ENCODE results near the gene MAP6D1.
"Not testable (repeated sequence)": the region's sequence is repeated elsewhere in the genome, so short reads cannot be mapped to it uniquely, and the experiment has no call there.

MAP6D1 gene

GRCh38 chr3:183777016-183777618, 48.3 kb downstream of the MAP6D1 start (continued):
- TF ChIP-seq RARB (CRISPR knock-in tag; IDR thresholded peaks at IDR 0.05) (no peak), CSDC2 (CRISPR knock-in tag; IDR thresholded peaks at IDR 0.05) (no peak)

DNA sequence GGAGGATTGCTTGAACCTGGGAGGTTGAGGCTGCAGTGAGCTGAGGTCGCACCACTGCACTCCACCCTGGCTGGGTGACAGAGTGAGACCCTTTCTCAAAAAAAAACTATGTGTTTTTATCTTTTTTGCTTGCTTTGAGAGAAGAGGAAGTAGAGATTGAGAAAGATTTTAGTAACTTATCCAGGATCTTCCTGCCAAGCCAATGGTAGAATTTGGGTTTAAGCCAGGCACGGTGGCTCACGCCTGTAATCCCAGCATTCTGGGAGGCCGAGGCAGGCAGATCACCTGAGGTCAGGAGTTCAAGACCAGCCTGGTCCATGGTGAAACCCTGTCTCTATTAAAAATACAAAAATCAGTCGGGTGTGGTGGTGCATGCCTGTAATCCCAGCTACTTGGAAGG, 48.9 kb downstream of the MAP6D1 start:
- ATAC-seq, result not testable (repeated sequence)

DNA sequence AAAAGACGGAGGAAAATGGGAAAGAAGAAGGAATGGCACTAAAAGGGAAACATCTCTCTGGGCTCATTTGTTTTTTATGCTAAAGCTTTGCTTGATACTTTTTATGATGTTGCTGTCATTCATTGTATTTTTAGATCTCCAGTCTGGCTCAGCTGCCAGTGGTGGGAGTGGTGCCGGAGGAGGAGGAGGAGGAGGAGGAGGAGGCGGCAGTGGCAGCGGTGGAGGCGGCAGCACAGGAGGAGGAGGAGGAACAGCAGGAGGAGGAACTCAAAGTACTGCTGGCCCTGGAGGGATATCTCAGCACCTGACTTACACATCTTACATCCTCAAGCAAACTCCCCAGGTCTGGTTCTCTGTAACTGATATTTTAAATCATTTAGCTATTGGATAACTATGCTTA, 49.6 kb downstream of the MAP6D1 start:
- no peak for ATAC-seq
- TF ChIP-seq ZC3H10 (CRISPR knock-in tag; IDR thresholded peaks at IDR 0.05) (no peak), TCF4 (CRISPR knock-in tag; IDR thresholded peaks at IDR 0.05; ENCODE audit: borderline replicate concordance) (no peak), ESRRG (CRISPR knock-in tag; IDR thresholded peaks at IDR 0.05) (no peak), ZNF8 (CRISPR knock-in tag; IDR thresholded peaks at IDR 0.05) (no peak), ZNF565 (CRISPR knock-in tag; conservative IDR thresholded peaks at IDR 0.05; ENCODE audit: low read depth) (no peak), OSR1 (CRISPR knock-in tag; IDR thresholded peaks at IDR 0.05) (no peak), CSDC2 (CRISPR knock-in tag; IDR thresholded peaks at IDR 0.05) (no peak), ARNTL (CRISPR knock-in tag; IDR thresholded peaks at IDR 0.05; ENCODE audit: borderline replicate concordance, low read depth) (no peak)
- TF ChIP-seq, protein P1, sequence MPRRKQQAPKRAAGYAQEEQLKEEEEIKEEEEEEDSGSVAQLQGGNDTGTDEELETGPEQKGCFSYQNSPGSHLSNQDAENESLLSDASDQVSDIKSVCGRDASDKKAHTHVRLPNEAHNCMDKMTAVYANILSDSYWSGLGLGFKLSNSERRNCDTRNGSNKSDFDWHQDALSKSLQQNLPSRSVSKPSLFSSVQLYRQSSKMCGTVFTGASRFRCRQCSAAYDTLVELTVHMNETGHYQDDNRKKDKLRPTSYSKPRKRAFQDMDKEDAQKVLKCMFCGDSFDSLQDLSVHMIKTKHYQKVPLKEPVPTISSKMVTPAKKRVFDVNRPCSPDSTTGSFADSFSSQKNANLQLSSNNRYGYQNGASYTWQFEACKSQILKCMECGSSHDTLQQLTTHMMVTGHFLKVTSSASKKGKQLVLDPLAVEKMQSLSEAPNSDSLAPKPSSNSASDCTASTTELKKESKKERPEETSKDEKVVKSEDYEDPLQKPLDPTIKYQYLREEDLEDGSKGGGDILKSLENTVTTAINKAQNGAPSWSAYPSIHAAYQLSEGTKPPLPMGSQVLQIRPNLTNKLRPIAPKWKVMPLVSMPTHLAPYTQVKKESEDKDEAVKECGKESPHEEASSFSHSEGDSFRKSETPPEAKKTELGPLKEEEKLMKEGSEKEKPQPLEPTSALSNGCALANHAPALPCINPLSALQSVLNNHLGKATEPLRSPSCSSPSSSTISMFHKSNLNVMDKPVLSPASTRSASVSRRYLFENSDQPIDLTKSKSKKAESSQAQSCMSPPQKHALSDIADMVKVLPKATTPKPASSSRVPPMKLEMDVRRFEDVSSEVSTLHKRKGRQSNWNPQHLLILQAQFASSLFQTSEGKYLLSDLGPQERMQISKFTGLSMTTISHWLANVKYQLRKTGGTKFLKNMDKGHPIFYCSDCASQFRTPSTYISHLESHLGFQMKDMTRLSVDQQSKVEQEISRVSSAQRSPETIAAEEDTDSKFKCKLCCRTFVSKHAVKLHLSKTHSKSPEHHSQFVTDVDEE (CRISPR knock-in tag; IDR thresholded peaks at IDR 0.05), result no peak
- TF ChIP-seq, protein P2, sequence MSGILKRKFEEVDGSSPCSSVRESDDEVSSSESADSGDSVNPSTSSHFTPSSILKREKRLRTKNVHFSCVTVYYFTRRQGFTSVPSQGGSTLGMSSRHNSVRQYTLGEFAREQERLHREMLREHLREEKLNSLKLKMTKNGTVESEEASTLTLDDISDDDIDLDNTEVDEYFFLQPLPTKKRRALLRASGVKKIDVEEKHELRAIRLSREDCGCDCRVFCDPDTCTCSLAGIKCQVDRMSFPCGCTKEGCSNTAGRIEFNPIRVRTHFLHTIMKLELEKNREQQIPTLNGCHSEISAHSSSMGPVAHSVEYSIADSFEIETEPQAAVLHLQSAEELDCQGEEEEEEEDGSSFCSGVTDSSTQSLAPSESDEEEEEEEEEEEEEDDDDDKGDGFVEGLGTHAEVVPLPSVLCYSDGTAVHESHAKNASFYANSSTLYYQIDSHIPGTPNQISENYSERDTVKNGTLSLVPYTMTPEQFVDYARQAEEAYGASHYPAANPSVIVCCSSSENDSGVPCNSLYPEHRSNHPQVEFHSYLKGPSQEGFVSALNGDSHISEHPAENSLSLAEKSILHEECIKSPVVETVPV (CRISPR knock-in tag; IDR thresholded peaks at IDR 0.05), result no peak

DNA sequence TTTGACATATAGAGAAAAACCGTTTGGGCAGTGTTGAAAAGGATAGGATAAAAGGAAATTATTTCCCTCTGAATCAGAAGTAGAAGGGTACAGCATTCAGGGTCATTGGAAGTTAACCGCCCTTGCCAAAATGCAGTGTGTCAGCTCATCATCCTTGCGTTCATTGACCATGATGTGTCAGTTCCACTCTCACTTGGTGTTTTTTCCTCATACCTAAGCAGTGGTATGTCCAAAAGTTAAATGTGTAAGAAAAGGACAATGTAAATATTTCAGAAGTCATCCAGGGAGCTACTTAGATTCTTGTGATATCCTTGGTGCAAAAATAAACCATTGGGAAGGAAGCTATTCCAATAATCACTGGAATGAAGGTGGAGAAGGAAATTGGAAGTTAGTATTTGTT, 50.7 kb downstream of the MAP6D1 start:
- no peak for TF ChIP-seq ZNF565 (CRISPR knock-in tag; conservative IDR thresholded peaks at IDR 0.05; ENCODE audit: low read depth)
- TF ChIP-seq, protein P3, sequence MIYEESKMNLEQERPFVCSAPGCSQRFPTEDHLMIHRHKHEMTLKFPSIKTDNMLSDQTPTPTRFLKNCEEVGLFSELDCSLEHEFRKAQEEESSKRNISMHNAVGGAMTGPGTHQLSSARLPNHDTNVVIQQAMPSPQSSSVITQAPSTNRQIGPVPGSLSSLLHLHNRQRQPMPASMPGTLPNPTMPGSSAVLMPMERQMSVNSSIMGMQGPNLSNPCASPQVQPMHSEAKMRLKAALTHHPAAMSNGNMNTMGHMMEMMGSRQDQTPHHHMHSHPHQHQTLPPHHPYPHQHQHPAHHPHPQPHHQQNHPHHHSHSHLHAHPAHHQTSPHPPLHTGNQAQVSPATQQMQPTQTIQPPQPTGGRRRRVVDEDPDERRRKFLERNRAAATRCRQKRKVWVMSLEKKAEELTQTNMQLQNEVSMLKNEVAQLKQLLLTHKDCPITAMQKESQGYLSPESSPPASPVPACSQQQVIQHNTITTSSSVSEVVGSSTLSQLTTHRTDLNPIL (CRISPR knock-in tag; IDR thresholded peaks at IDR 0.05; ENCODE audit: low read depth), result no peak
- TF ChIP-seq BACH2 (CRISPR knock-in tag; IDR thresholded peaks at IDR 0.05; ENCODE audit: borderline replicate concordance), result no peak
- TF ChIP-seq ZNF70 (CRISPR knock-in tag; IDR thresholded peaks at IDR 0.05), result no peak
- TF ChIP-seq ZC3H10 (CRISPR knock-in tag; IDR thresholded peaks at IDR 0.05), result no peak
- no peak for TF ChIP-seq ZFP3 (CRISPR knock-in tag; IDR thresholded peaks at IDR 0.05)
- TF ChIP-seq ZFP30 (CRISPR knock-in tag; IDR thresholded peaks at IDR 0.05), result no peak
- no peak for TF ChIP-seq SNAI2 (CRISPR knock-in tag; IDR thresholded peaks at IDR 0.05)
- TF ChIP-seq TCF4 (CRISPR knock-in tag; IDR thresholded peaks at IDR 0.05; ENCODE audit: borderline replicate concordance), result no peak
- no peak for TF ChIP-seq ESRRG (CRISPR knock-in tag; IDR thresholded peaks at IDR 0.05)
- no peak for TF ChIP-seq GLIS3 (CRISPR knock-in tag; IDR thresholded peaks at IDR 0.05)
- TF ChIP-seq CSDC2 (CRISPR knock-in tag; IDR thresholded peaks at IDR 0.05), result no peak
- no peak for TF ChIP-seq RARB (CRISPR knock-in tag; IDR thresholded peaks at IDR 0.05)
- no peak for TF ChIP-seq TOX (CRISPR knock-in tag; IDR thresholded peaks at IDR 0.05; ENCODE audit: borderline replicate concordance)

GRCh38 chr3:183769453-183769852, 55.9 kb downstream of the MAP6D1 start:
- TF ChIP-seq, protein P1 (CRISPR knock-in tag; IDR thresholded peaks at IDR 0.05), result no peak
- TF ChIP-seq PPARA (CRISPR knock-in tag; IDR thresholded peaks at IDR 0.05; ENCODE audit: borderline replicate concordance), result no peak
- no peak for TF ChIP-seq OSR1 (CRISPR knock-in tag; IDR thresholded peaks at IDR 0.05)
- TF ChIP-seq, protein P2 (CRISPR knock-in tag; IDR thresholded peaks at IDR 0.05), result no peak
- TF ChIP-seq GLIS3 (CRISPR knock-in tag; IDR thresholded peaks at IDR 0.05), result no peak
- no peak for ATAC-seq

More for the DNA sequence above, 50.7 kb downstream of the MAP6D1 start:
- no peak for ATAC-seq
